PFSK-1 (cell line): ENCODE measurements around the gene NEDD4L.

Experiments used
- FOXP2 ChIP-seq: optimal IDR thresholded peaks from 2 replicates; pipeline ENCODE3; 2011; ENCODE audit warnings: borderline replicate concordance, control low read depth, inconsistent platforms; ENCODE audit not compliant: insufficient read depth; ENCODE audit errors: extremely low read length, extremely low read depth
- POLR2AphosphoS5 ChIP-seq: IDR thresholded peaks from 2 replicates; pipeline ENCODE4 v1.6.1; 2012; ENCODE audit warnings: low read depth, mild to moderate bottlenecking, control low read depth, low read length, moderate library complexity
- TAF1 ChIP-seq: IDR thresholded peaks from 2 replicates; pipeline ENCODE4 v1.6.1; 2012; ENCODE audit warnings: low read length, control low read depth, borderline replicate concordance; ENCODE audit not compliant: insufficient read depth
- TF ChIP-seq, protein P1 (sequence below), 2 experiments: IDR thresholded peaks; 2 replicates each; pipeline versions ENCODE4 v1.6.1 to v1.8.0; 2011 to 2012; ENCODE audit warnings: low read depth in 2 of 2, low read length in 2 of 2, control low read depth in 1 of 2, inconsistent platforms in 1 of 2, mild to moderate bottlenecking in 1 of 2, moderate library complexity in 1 of 2; ENCODE audit not compliant: insufficient read depth in 1 of 2

DNA sequence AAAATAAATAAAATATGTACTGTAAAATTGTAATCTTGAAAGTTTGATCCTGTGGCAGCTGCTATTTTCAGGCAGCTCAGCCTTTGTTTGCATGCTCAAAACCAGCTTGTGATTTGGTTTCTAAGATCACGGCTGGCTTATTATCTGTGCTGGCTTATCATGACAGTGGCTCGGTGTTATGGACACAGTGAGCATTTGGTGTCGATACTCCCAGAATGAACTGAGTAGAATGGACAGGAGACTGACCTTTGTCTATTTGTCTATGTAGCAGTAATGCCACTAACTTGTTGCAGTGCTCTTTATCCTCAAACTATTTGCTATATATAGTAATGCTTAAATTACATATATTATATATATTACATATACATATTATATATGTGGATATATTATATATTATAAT lies 58.8 kb downstream of the NEDD4L start:
- TF ChIP-seq TAF1 (no peak), POLR2AphosphoS5 (no peak), FOXP2 (no peak)
- TF ChIP-seq, protein P1, sequence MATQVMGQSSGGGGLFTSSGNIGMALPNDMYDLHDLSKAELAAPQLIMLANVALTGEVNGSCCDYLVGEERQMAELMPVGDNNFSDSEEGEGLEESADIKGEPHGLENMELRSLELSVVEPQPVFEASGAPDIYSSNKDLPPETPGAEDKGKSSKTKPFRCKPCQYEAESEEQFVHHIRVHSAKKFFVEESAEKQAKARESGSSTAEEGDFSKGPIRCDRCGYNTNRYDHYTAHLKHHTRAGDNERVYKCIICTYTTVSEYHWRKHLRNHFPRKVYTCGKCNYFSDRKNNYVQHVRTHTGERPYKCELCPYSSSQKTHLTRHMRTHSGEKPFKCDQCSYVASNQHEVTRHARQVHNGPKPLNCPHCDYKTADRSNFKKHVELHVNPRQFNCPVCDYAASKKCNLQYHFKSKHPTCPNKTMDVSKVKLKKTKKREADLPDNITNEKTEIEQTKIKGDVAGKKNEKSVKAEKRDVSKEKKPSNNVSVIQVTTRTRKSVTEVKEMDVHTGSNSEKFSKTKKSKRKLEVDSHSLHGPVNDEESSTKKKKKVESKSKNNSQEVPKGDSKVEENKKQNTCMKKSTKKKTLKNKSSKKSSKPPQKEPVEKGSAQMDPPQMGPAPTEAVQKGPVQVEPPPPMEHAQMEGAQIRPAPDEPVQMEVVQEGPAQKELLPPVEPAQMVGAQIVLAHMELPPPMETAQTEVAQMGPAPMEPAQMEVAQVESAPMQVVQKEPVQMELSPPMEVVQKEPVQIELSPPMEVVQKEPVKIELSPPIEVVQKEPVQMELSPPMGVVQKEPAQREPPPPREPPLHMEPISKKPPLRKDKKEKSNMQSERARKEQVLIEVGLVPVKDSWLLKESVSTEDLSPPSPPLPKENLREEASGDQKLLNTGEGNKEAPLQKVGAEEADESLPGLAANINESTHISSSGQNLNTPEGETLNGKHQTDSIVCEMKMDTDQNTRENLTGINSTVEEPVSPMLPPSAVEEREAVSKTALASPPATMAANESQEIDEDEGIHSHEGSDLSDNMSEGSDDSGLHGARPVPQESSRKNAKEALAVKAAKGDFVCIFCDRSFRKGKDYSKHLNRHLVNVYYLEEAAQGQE (IDR thresholded peaks at IDR 0.05; ENCODE audit: insufficient read depth in 1 of 2, low read depth in 2 of 2, low read length in 2 of 2): no peak
